Adipocyte (in vitro differentiated cells): ENCODE data around the gene VGLL3.
"Not testable (repeated sequence)": the region's sequence is repeated elsewhere in the genome, so short reads cannot be mapped to it uniquely, and the experiment has no call there.

Source experiments
- DNase-seq: peaks from one replicate; pipeline ENCODE4 v3.0.0-alpha.2; 2015; ENCODE audit warnings: low read depth
- H3K27me3 ChIP-seq: replicated peaks from 2 replicates; pipeline ENCODE4 v1.7.0; 2013; ENCODE audit warnings: mild to moderate bottlenecking, low read length, moderate library complexity; ENCODE audit not compliant: control insufficient read depth, insufficient read depth
- H3K36me3 ChIP-seq: 2 replicates; pipeline ENCODE4 v1.7.0; 2013; ENCODE audit warnings: low read length, mild to moderate bottlenecking, moderate library complexity; ENCODE audit not compliant: control insufficient read depth, insufficient read depth, severe bottlenecking
- H3K4me1 ChIP-seq: 2 replicates; pipeline ENCODE4 v1.7.0; 2013; ENCODE audit warnings: mild to moderate bottlenecking, low read length, moderate library complexity; ENCODE audit not compliant: control insufficient read depth, insufficient read depth
- H3K4me3 ChIP-seq: 2 replicates; pipeline ENCODE4 v1.7.0; 2013; ENCODE audit warnings: mild to moderate bottlenecking, low read length, moderate library complexity
- H3K9ac ChIP-seq: 2 replicates; pipeline ENCODE4 v1.7.0; 2013; ENCODE audit warnings: mild to moderate bottlenecking, low read length, moderate library complexity
- H3K9me3 ChIP-seq: 2 replicates; pipeline ENCODE4 v1.7.0; 2013; ENCODE audit warnings: mild to moderate bottlenecking, low read length, moderate library complexity; ENCODE audit not compliant: control insufficient read depth

Gene VGLL3

DNA sequence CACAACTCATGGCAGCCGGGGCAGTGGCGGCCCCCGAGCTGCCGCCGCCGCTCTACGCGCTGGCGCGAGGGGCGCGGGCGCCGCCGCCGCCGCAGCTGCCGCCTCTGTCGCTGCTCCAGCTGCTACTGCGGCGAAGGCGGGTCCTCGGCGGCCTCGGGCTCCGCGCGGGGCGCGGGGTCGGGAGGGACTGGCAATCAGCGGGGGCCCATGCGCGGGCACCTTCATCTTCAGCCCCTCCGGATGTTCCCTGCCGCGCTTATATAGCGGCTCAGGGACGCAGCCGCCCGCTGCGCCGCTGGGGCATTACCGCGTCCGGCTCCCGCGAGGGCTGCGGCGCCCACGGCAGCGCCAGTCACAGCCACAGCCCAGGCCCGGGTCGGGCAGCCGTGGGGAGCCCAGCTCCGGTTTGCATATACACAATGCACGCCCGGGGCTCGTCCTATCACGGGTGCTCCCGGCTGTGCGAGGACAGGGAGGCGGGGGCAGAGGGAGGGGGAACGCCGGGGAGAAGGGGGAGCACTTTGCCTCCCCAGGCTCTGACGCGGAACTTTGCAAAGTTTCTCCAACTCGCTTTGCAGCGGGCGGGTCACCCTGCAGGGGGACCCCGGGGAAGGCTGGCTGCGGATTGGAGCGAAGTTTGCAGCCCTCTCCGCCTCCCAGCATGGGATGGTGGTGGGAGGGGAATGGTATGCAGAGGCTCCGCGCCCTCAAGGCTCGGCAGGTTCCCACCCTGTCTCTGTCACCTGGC is at the start of gene VGLL3:
TSS of gene VGLL3 (minus strand) at position 416 of the 748 bp plus-strand sequence. CDS start at position 10, 406 bp downstream.
- Histone ChIP-seq H3K4me1 (peaks cover 39% of the 10 kb centered on the region), H3K9ac (peak within 1 kb of the TSS; percentile 95), H3K4me3 (peak within 1 kb of the TSS; percentile 95), H3K27me3 (no peaks in the 10 kb centered on the region), H3K36me3 (peaks cover 3% of the 10 kb centered on the region), H3K9me3 (no peaks in the 10 kb centered on the region)
- DNase-seq, result peak; percentile 97

DNA sequence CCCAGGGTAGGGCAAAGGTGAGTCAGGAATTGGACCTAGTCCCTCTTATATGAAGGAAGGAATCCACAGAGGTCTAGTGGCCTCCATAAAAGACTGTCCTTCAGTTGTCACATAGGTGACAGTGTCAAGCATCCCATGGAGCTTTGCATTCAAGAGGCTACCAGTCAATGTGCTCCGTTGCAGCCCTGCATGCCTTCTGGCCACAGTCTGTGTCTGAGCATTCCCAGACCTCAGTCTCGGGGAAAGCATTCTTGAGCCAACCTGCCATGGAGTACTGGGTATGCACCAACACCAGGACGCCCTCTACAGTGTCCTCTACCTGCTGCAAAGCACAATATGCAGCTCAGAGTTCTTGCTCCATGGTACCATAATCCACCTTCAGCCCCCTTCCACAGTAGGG is 46.7 kb upstream of the VGLL3 start:
- no peaks in the 10 kb centered on the region for H3K4me1 ChIP-seq
- no peaks in the 10 kb centered on the region for H3K9me3 ChIP-seq
- H3K27me3 ChIP-seq, result no peaks in the 10 kb centered on the region
- H3K36me3 ChIP-seq, result no peaks in the 10 kb centered on the region
- no peak overlapping the region for H3K4me3 ChIP-seq
- DNase-seq, result no peak
- no peak overlapping the region for H3K9ac ChIP-seq

DNA sequence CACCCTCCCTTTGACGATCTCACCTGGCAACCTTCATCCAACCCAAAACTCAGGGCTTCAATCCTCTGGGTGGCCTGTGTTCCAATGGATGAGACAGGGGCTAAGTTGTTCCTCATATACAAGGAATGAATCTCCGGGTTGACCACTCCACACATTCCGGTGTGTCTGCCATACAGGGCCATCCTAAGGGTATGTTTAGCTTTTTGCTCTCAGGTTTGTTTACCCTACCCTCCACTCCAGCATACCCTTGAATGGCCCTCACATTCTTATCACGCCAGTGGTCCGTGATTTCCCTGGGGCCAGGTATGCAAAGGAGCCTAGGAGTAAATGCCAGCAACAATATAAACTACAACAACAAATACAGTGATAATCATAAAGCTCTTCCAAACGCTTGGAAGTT is 45.7 kb upstream of the VGLL3 start:
- H3K4me3 ChIP-seq, result no peak overlapping the region
- H3K4me1 ChIP-seq, result no peaks in the 10 kb centered on the region
- no peaks in the 10 kb centered on the region for H3K9me3 ChIP-seq
- no peaks in the 10 kb centered on the region for H3K36me3 ChIP-seq
- DNase-seq, result no peak
- H3K27me3 ChIP-seq, result no peaks in the 10 kb centered on the region
- H3K9ac ChIP-seq, result no peak overlapping the region

DNA sequence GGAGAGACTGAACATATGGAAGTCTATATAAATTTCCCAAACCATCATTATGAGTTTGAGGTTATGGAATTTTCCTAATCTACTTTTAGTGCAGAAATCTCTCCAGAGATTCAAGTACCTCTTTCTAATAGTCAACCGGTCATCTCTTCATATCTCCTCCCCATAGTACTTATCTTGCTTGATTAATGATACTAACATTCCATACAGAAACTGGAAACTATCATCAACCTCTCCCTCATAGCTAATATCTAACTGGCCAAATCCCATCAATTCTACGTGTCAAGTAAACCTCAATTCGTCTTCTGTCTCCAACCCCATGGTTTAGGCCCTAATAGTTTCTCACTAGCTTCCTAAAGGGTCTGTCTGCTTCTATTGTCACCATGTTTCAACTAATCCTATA is 44.4 kb upstream of the VGLL3 start:
- Histone ChIP-seq H3K9me3 (no peaks in the 10 kb centered on the region), H3K27me3 (no peaks in the 10 kb centered on the region), H3K9ac (no peak overlapping the region), H3K4me1 (no peaks in the 10 kb centered on the region), H3K36me3 (no peaks in the 10 kb centered on the region), H3K4me3 (no peak overlapping the region)
- DNase-seq, result no peak

DNA sequence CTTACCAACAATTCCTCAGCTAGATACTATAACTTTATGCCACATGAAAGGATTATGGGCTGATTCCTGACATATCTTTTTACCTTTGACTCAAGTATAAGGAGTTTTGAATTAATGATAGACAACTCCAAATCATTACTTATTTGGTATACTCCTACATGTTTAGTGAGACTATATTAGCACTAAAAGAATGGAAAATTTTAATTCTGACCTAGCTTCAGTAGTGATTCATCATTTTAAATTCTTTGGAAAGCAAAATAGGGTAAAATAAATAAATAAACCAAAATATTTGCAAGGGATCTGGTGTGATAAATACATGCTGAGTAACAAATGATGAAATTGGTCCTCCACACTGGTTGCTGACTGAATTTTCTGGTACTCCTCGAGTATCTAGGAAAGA is 42.3 kb upstream of the VGLL3 start:
- H3K4me3 ChIP-seq, result no peak overlapping the region
- no peaks in the 10 kb centered on the region for H3K4me1 ChIP-seq
- H3K9me3 ChIP-seq, result no peaks in the 10 kb centered on the region
- H3K27me3 ChIP-seq, result no peaks in the 10 kb centered on the region
- H3K36me3 ChIP-seq, result no peaks in the 10 kb centered on the region
- H3K9ac ChIP-seq, result no peak overlapping the region
- DNase-seq, result peak; percentile 43

DNA sequence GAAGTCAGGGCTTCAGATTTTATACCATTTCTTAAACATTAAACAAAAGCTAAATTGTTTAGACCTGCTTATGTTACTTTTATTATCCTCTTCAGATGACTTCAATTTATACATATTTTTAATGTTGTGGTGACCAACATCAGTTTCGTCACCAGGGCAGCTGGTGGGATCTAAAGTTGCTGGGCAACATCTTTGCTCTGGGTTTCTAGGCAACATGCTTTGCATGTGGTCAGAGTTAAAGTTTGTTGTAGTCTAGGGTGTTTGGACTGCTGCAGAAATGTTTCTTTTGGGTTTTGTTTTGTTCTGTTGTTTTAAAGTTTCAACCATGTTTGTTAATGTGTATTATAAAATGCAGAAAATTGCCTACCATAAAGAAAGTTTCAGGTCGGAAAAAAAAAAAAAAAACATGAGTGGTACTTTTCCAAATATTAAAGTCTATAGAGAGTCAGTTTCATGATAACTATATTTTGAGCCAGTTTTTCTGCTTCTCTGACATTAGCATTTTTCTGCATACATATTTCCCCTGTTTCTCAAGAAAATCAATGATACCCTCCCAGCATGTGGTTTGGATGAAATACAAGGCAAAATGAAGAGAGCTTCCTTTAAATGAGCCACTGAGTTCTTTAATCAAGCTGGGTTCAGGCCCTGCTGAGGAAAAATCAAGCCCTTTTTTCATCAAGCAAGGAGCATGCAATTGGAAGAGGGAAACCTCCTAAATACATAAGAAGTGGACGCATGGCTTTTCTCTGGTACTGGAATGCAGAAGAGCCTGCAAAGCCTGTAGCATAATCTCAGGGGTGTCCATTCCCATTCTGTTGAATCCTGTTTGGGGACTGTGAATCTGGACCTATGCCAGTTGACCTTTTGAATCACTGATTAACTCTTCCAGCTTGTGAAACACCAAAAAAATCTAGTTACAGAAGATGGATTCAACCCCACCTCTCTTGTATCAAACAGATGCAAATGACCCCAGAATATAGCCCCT is 35.0 kb upstream of the VGLL3 start:
- peak; percentile 31 for DNase-seq
- Histone ChIP-seq H3K9me3 (no peaks in the 10 kb centered on the region), H3K4me1 (no peaks in the 10 kb centered on the region), H3K27me3 (no peaks in the 10 kb centered on the region), H3K36me3 (no peaks in the 10 kb centered on the region), H3K9ac (no peak overlapping the region), H3K4me3 (no peak overlapping the region)

GRCh38 chr3:87017370-87017769 is 26.4 kb upstream of the VGLL3 start:
- H3K4me1 ChIP-seq, H3K36me3 ChIP-seq, H3K9ac ChIP-seq, H3K4me3 ChIP-seq, DNase-seq, H3K27me3 ChIP-seq, H3K9me3 ChIP-seq: not testable (repeated sequence)

- Histone ChIP-seq H3K27me3 (no peaks in the 10 kb centered on the region), H3K9ac (no peak overlapping the region), H3K4me1 (no peaks in the 10 kb centered on the region), H3K36me3 (no peaks in the 10 kb centered on the region), H3K4me3 (no peak overlapping the region), H3K9me3 (no peaks in the 10 kb centered on the region)
- DNase-seq, result no peak
Measured at GRCh38 chr3:87009271-87009670, 18.3 kb upstream of the VGLL3 start.

GRCh38 chr3:87006844-87007439 is 16.0 kb upstream of the VGLL3 start:
- H3K36me3 ChIP-seq, result no peaks in the 10 kb centered on the region
- DNase-seq, result peak; percentile 75
- H3K27me3 ChIP-seq, result no peaks in the 10 kb centered on the region

GRCh38 chr3:87004883-87005282 is 13.9 kb upstream of the VGLL3 start:
- Histone ChIP-seq H3K27me3 (no peaks in the 10 kb centered on the region), H3K4me1 (no peaks in the 10 kb centered on the region), H3K4me3 (no peak overlapping the region), H3K9ac (no peak overlapping the region), H3K9me3 (no peaks in the 10 kb centered on the region), H3K36me3 (no peaks in the 10 kb centered on the region)
- no peak for DNase-seq

More at GRCh38 chr3:87006844-87007439, 16.0 kb upstream of the VGLL3 start:
- Histone ChIP-seq H3K9me3 (no peaks in the 10 kb centered on the region), H3K4me3 (no peak overlapping the region), H3K4me1 (no peaks in the 10 kb centered on the region), H3K9ac (no peak overlapping the region)

DNA sequence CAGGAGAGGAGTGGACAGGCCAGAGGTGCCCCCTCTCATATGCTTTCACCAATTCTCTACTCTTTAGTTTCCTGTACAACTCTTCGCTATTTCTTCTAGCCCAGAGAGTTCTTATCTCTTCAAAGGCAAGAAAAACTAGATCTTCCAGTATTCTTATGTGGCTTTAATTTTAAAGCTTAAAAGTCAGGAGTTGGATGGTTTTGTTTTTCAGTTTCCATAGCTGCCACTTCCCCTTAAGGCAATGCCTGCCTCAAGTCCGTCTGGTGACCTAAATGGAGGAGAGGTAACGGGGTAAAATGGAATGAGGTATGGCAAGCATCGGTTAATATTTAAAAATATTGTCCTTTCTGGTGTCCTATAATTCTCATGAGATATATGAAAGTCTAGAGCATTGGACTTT is 11.4 kb upstream of the VGLL3 start:
- H3K27me3 ChIP-seq, result no peaks in the 10 kb centered on the region
- no peaks in the 10 kb centered on the region for H3K9me3 ChIP-seq
- no peak for DNase-seq
- no peak overlapping the region for H3K9ac ChIP-seq
- no peaks in the 10 kb centered on the region for H3K36me3 ChIP-seq
- H3K4me1 ChIP-seq, result peaks cover 5% of the 10 kb centered on the region
- no peak overlapping the region for H3K4me3 ChIP-seq
